HG02571 (cell line): ENCODE results near the gene SLC22A16.
"Not testable (repeated sequence)": the region's sequence is repeated elsewhere in the genome, so short reads cannot be mapped to it uniquely, and the experiment has no call there.

Source experiments
- ATAC-seq: cut with Tn5 transposase; IDR thresholded peaks from one replicate; pipeline ENCODE4 v1.9.1; 2021; ENCODE audit warnings: mild to moderate bottlenecking, moderate library complexity; ENCODE audit not compliant: unreplicated experiment

The SLC22A16 gene

DNA sequence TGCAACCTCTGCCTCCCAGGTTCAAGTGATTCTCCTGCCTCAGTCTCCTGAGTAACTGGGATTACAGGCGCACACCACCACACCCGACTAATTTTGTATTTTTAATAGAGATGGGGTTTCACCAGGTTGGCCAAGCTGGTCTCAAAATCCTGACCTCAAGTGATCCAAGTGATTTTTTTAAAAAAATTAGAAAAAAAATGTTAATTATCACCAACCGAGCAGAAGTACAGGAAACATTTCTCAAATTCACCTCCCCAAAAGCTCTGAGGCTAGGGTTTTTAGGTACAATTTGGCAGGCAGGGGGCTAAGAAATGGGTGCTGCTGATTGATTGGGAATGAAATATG, 14.9 kb upstream of the SLC22A16 start:
- no peak for ATAC-seq

DNA sequence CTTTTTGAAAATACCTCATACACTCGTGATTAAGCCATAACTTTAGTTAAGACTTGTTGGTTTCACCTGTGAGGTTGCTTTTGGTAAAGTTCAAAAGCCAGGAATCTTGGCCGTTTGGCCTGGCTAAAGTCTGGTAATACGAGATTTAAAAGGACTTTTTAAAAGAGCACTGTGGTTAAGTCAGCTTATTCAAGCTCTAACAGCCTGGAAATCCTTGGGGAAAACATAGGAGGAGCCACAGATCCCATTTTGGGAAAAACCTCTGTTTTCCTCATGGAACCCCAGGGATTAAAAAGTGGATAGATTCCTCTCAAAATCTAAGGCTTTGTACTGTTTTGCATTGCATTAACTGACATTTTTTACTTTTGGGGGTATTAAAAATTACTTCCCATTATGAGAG, 13.7 kb upstream of the SLC22A16 start:
- ATAC-seq = no peak

- ATAC-seq = no peak
Measured at GRCh38 chr6:110488606-110489190, 12.3 kb upstream of the SLC22A16 start.

- ATAC-seq = not testable (repeated sequence)
Measured at GRCh38 chr6:110487968-110488381, 11.6 kb upstream of the SLC22A16 start.

- no peak for ATAC-seq
Measured at GRCh38 chr6:110486756-110487155, 10.3 kb upstream of the SLC22A16 start.

DNA sequence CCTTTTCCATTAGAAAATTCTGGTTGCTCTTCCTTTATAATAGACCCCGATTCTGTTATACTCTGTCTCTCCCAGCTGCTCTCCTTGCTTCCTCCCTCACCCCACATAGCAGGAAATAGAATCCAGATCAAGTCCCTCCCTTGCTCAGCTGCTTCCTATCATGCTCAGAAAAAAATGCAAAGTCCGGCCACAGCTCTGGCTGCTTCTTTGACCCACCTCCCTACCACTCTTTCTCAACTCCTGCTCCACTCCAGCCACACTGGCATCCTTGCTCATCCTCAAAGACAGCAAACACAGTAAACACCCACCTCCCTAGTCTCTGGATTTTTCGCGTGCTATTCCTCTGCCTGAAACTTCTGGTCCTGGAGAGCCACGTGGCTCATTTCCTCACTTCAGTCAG, 9.1 kb upstream of the SLC22A16 start:
- no peak for ATAC-seq

DNA sequence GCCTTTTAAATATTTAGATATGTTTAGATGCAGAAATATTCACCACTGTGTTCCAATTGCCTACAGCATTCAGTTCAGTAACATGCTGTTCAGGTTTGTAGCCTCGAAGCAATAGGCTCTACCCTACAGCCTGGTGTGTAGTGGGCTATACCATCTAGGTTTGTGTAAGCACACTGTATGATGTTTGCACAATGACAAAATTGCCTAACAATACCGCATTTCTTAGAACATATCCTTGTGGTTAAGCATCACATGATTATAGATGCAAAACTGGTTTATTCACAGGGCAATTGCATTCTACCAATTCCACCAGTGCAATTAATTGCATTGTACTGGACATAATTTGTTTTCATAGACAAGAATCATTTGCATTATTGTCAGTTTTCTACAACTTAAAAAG, 7.9 kb upstream of the SLC22A16 start:
- ATAC-seq = no peak

DNA sequence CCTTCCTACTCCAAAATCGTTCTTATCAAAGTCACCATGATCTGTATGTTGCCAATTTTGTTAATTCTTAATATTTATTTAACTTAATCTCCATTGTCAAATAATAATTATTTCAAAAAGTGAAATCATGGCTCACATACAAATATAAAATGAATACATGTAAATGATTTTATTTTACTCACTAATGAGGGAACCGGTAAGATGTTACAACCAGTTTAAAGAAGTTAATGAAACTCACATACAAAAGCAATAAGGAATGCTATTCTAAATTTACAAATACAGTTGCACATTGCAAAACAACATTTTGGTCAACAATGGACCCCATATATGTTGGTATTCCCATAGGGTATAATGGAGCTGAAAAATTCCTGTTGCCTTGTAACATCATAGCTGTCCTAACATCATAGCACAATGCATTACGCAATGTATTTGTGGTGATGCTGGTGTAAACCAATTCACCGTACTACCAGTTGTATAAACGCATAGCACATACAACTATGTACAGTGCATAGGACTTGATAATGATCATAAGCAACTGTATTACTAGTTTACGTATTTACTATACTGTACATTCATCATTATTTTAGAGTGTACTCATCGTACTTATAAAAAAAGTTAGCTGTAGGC, 6.5 kb upstream of the SLC22A16 start:
- no peak for ATAC-seq

DNA sequence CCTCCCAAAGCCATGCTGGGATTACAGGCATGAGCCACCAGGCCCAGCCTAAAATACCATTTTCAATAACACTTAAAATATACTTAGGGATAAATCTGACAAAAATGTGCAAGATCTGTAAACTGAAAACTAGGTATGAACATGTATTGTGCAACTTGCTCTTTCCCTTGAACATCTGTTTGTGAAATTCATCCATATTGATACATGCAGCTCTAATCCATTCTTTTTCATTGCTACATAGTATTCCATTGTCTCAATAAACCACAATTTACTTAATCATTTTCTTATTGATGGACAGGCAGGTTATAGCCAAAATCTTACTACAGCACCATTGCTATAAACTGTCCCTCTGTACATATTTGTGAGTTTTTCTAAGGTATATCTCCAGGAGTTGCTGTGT, 4.7 kb upstream of the SLC22A16 start:
- ATAC-seq = no peak

- no peak for ATAC-seq
Measured at GRCh38 chr6:110475066-110475653, 1.3 kb downstream of the SLC22A16 start.

DNA sequence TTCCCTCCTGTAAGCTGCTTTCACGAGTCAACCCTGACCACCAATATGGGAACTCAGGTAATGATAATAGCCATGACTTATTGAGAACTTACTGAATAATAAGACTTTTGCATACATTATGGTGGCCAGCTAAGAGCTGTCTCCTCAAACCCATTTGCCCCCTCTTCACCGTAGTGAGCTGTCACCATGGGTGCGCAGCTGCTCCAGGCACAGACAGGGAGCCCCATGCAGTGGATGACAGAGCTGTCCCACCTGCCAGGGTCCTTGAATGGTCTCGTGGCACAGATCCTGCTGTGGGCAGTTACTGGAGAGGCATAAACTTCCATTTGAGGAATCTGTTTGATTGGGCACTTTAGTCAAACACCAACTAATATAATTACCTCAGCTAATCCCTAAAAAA, 1.9 kb downstream of the SLC22A16 start:
- ATAC-seq = no peak

- ATAC-seq = no peak
Measured at GRCh38 chr6:110472739-110473138, 3.7 kb downstream of the SLC22A16 start.

- no peak for ATAC-seq
Measured at GRCh38 chr6:110471726-110472365, 4.6 kb downstream of the SLC22A16 start.

- ATAC-seq = no peak
Measured at GRCh38 chr6:110468731-110469130, 7.7 kb downstream of the SLC22A16 start.

GRCh38 chr6:110467566-110468140, 8.8 kb downstream of the SLC22A16 start:
- ATAC-seq = no peak

- ATAC-seq = no peak
Measured at GRCh38 chr6:110462884-110463481, 13.4 kb downstream of the SLC22A16 start.

- ATAC-seq = no peak
Measured at GRCh38 chr6:110461376-110461775, 15.0 kb downstream of the SLC22A16 start.

DNA sequence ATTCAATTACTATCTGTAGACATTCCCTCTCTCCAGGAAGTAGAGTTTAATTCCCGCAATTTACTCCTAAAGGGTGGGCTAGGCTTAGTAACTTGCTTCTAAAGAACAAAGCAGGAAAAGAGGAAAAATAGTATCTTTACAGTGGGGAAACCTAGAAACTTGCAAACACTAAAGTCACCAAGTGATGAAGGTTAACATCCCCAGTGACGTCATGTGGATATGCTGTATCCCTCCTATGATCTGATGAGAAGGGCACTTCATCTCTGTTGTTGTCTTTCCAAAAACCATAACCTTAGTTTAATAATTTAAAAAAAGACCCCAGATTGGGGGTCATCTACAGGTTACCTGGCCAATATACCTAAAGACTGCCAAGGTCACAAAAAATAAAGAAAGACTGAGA, 17.3 kb downstream of the SLC22A16 start:
- ATAC-seq = no peak

- no peak for ATAC-seq
Measured at GRCh38 chr6:110458476-110458875, 17.9 kb downstream of the SLC22A16 start.

GRCh38 chr6:110457567-110458175, 18.7 kb downstream of the SLC22A16 start:
- ATAC-seq = not testable (repeated sequence)

GRCh38 chr6:110456694-110457093, 19.7 kb downstream of the SLC22A16 start:
- ATAC-seq = no peak
